T-helper 2 cell treated with Interferon-gamma antibody and Interleukin-4, amounts not matched to agents 5 μg/mL and 100 μg/mL, for 36 hours (primary cell): ENCODE results near the gene SMC3.
"Not testable (repeated sequence)": the region's sequence is repeated elsewhere in the genome, so short reads cannot be mapped to it uniquely, and the experiment has no call there.

ENCODE experiments used
- DNase-seq: peaks from one replicate; pipeline ENCODE4 v3.0.0; 2021; ENCODE audit warnings: low spot score
- H3K27ac Mint-ChIP-seq: one replicate; pipeline ENCODE4 v1.8.0; 2021; ENCODE audit warnings: mild to moderate bottlenecking, mixed read lengths
- H3K27me3 Mint-ChIP-seq: one replicate; pipeline ENCODE4 v1.8.0; 2021; ENCODE audit warnings: low read depth, mixed read lengths
- H3K36me3 Mint-ChIP-seq: one replicate; pipeline ENCODE4 v1.8.0; 2021; ENCODE audit warnings: low read depth, mixed read lengths
- H3K4me1 Mint-ChIP-seq: one replicate; pipeline ENCODE4 v1.8.0; 2021; ENCODE audit warnings: low read depth, mixed read lengths
- H3K4me3 Mint-ChIP-seq: one replicate; pipeline ENCODE4 v1.8.0; 2022; ENCODE audit warnings: mild to moderate bottlenecking, moderate library complexity, mixed read lengths
- H3K9me3 Mint-ChIP-seq: one replicate; pipeline ENCODE4 v1.8.0; 2021; ENCODE audit warnings: mixed read lengths

Gene SMC3

GRCh38 chr10:110577056-110577455, 9.6 kb downstream of the SMC3 start:
- Mint-ChIP-seq H3K4me3 (no peak overlapping the region), H3K27ac (no peak overlapping the region), H3K9me3 (no peaks in the 10 kb centered on the region), H3K27me3 (no peaks in the 10 kb centered on the region), H3K4me1 (peaks cover 31% of the 10 kb centered on the region), H3K36me3 (peaks cover 61% of the 10 kb centered on the region)
- no peak for DNase-seq

GRCh38 chr10:110584006-110584405, 16.5 kb downstream of the SMC3 start:
- no peak for DNase-seq
- Mint-ChIP-seq H3K27ac (no peak overlapping the region), H3K4me3 (no peak overlapping the region), H3K27me3 (no peaks in the 10 kb centered on the region), H3K36me3 (peaks cover 63% of the 10 kb centered on the region), H3K4me1 (peaks cover 2% of the 10 kb centered on the region), H3K9me3 (no peaks in the 10 kb centered on the region)

- DNase-seq = no peak
- Mint-ChIP-seq H3K27ac (no peak overlapping the region), H3K9me3 (no peaks in the 10 kb centered on the region), H3K4me1 (no peaks in the 10 kb centered on the region), H3K36me3 (peaks cover 51% of the 10 kb centered on the region), H3K4me3 (no peak overlapping the region), H3K27me3 (no peaks in the 10 kb centered on the region)
Measured at GRCh38 chr10:110591760-110592159, 24.3 kb downstream of the SMC3 start.

- H3K4me3 Mint-ChIP-seq = no peak overlapping the region
- H3K27ac Mint-ChIP-seq = no peak overlapping the region
- H3K4me1 Mint-ChIP-seq = no peaks in the 10 kb centered on the region
- H3K9me3 Mint-ChIP-seq = no peaks in the 10 kb centered on the region
- peaks cover 49% of the 10 kb centered on the region for H3K36me3 Mint-ChIP-seq
- no peak for DNase-seq
- no peaks in the 10 kb centered on the region for H3K27me3 Mint-ChIP-seq
Measured at GRCh38 chr10:110597476-110597875, 30.0 kb downstream of the SMC3 start.

GRCh38 chr10:110600487-110601101, 33.1 kb downstream of the SMC3 start:
- no peaks in the 10 kb centered on the region for H3K4me1 Mint-ChIP-seq
- no peaks in the 10 kb centered on the region for H3K27me3 Mint-ChIP-seq
- peaks cover 51% of the 10 kb centered on the region for H3K36me3 Mint-ChIP-seq
- no peak overlapping the region for H3K27ac Mint-ChIP-seq
- DNase-seq = peak; percentile 23
- no peak overlapping the region for H3K4me3 Mint-ChIP-seq
- no peaks in the 10 kb centered on the region for H3K9me3 Mint-ChIP-seq

GRCh38 chr10:110601581-110601980, 34.1 kb downstream of the SMC3 start:
- no peaks in the 10 kb centered on the region for H3K4me1 Mint-ChIP-seq
- no peaks in the 10 kb centered on the region for H3K27me3 Mint-ChIP-seq
- no peak for DNase-seq
- H3K36me3 Mint-ChIP-seq = peaks cover 51% of the 10 kb centered on the region
- no peak overlapping the region for H3K27ac Mint-ChIP-seq
- H3K4me3 Mint-ChIP-seq = no peak overlapping the region
- no peaks in the 10 kb centered on the region for H3K9me3 Mint-ChIP-seq

GRCh38 chr10:110608087-110608486, 40.6 kb downstream of the SMC3 start:
- H3K4me3 Mint-ChIP-seq = no peak overlapping the region
- H3K27me3 Mint-ChIP-seq = no peaks in the 10 kb centered on the region
- no peak overlapping the region for H3K27ac Mint-ChIP-seq
- H3K4me1 Mint-ChIP-seq = peaks cover 3% of the 10 kb centered on the region
- no peaks in the 10 kb centered on the region for H3K9me3 Mint-ChIP-seq
- no peak for DNase-seq
- peaks cover 23% of the 10 kb centered on the region for H3K36me3 Mint-ChIP-seq

GRCh38 chr10:110609605-110610004, 42.1 kb downstream of the SMC3 start:
- no peak for DNase-seq
- H3K4me1 Mint-ChIP-seq = peaks cover 5% of the 10 kb centered on the region
- H3K9me3 Mint-ChIP-seq = no peaks in the 10 kb centered on the region
- H3K36me3 Mint-ChIP-seq = peaks cover 17% of the 10 kb centered on the region
- H3K27me3 Mint-ChIP-seq = no peaks in the 10 kb centered on the region
- H3K27ac Mint-ChIP-seq = no peak overlapping the region
- H3K4me3 Mint-ChIP-seq = no peak overlapping the region

GRCh38 chr10:110610308-110610774, 42.8 kb downstream of the SMC3 start:
- no peak overlapping the region for H3K4me3 Mint-ChIP-seq
- H3K9me3 Mint-ChIP-seq = no peaks in the 10 kb centered on the region
- H3K27me3 Mint-ChIP-seq = no peaks in the 10 kb centered on the region
- H3K4me1 Mint-ChIP-seq = peaks cover 5% of the 10 kb centered on the region
- H3K36me3 Mint-ChIP-seq = peaks cover 11% of the 10 kb centered on the region
- H3K27ac Mint-ChIP-seq = no peak overlapping the region
- DNase-seq = peak; percentile 34

GRCh38 chr10:110610781-110611180, 43.3 kb downstream of the SMC3 start:
- H3K4me1 Mint-ChIP-seq, H3K27ac Mint-ChIP-seq, H3K27me3 Mint-ChIP-seq, DNase-seq, H3K36me3 Mint-ChIP-seq, H3K9me3 Mint-ChIP-seq, H3K4me3 Mint-ChIP-seq: not testable (repeated sequence)

- no peak for DNase-seq
- Mint-ChIP-seq H3K4me3 (no peak overlapping the region), H3K4me1 (peaks cover 8% of the 10 kb centered on the region), H3K27ac (no peak overlapping the region), H3K27me3 (no peaks in the 10 kb centered on the region), H3K9me3 (no peaks in the 10 kb centered on the region), H3K36me3 (peaks cover 1% of the 10 kb centered on the region)
Measured at GRCh38 chr10:110612087-110612486, 44.6 kb downstream of the SMC3 start.

GRCh38 chr10:110612629-110613028, 45.1 kb downstream of the SMC3 start:
- H3K27me3 Mint-ChIP-seq = no peaks in the 10 kb centered on the region
- peaks cover 1% of the 10 kb centered on the region for H3K36me3 Mint-ChIP-seq
- peaks cover 8% of the 10 kb centered on the region for H3K4me1 Mint-ChIP-seq
- DNase-seq = no peak
- no peaks in the 10 kb centered on the region for H3K9me3 Mint-ChIP-seq
- H3K4me3 Mint-ChIP-seq = no peak overlapping the region
- no peak overlapping the region for H3K27ac Mint-ChIP-seq

- Mint-ChIP-seq H3K9me3 (no peaks in the 10 kb centered on the region), H3K4me3 (no peak overlapping the region), H3K27ac (no peak overlapping the region), H3K36me3 (peaks cover 1% of the 10 kb centered on the region), H3K27me3 (no peaks in the 10 kb centered on the region), H3K4me1 (peaks cover 8% of the 10 kb centered on the region)
- DNase-seq = peak; percentile 31
Measured at GRCh38 chr10:110613341-110613995, 46.0 kb downstream of the SMC3 start.

GRCh38 chr10:110613996-110614495, 46.6 kb downstream of the SMC3 start:
- H3K27me3 Mint-ChIP-seq = no peaks in the 10 kb centered on the region
- no peak overlapping the region for H3K4me3 Mint-ChIP-seq
- no peaks in the 10 kb centered on the region for H3K9me3 Mint-ChIP-seq
- H3K4me1 Mint-ChIP-seq = peaks cover 8% of the 10 kb centered on the region
- peaks cover 1% of the 10 kb centered on the region for H3K36me3 Mint-ChIP-seq
- no peak overlapping the region for H3K27ac Mint-ChIP-seq
- no peak for DNase-seq
